Endothelial cell of umbilical vein (primary cell): ENCODE results near the gene DACT3. TPM values are rescaled to one million over a fixed set of nuclear protein-coding genes. Genes with fewer than 3 reads are reported as not detected.

Experiments used
- BruUV-seq: library from RNA; stranded (reverse); fragments of 400-500 nt; replicated peaks from 2 replicates; lab custom pipeline; 2021; lab: Mats Ljungman, UMichigan
- CTCF ChIA-PET: fragments of 300-600, 350-600 bp; sonication (Branson Sonifier 250); formaldehyde crosslinking; loops from one replicate; lab custom pipeline; 2021; ENCODE audit warnings: antibody characterized with exemption, inconsistent platforms; lab: Charles Lee
- POLR2A ChIA-PET: fragments of 300-600, 350-600 bp; sonication (Branson Sonifier 250); formaldehyde crosslinking; loops from one replicate; lab custom pipeline; 2021; ENCODE audit warnings: antibody characterized with exemption, inconsistent platforms; lab: Charles Lee
- DNase-seq: peaks from one replicate; pipeline ENCODE4 v3.0.0-alpha.2; 2011; ENCODE audit warnings: low read depth, low spot score
- FAIRE-seq: peaks from 2 replicates; lab custom pipeline; 2011; peaks lifted over from hg19 to GRCh38; lab: Jason Lieb, UNC
- H2AFZ ChIP-seq: 2 replicates; pipeline ENCODE4 v1.6.0; 2012; ENCODE audit warnings: low read depth, low read length, control low read depth, inconsistent platforms
- H3K27ac ChIP-seq: 2 replicates; pipeline ENCODE4 v1.5.1; 2011; ENCODE audit warnings: low read depth, mild to moderate bottlenecking, control low read depth, low read length, moderate library complexity; ENCODE audit not compliant: insufficient read depth
- H3K27me3 ChIP-seq, 2 experiments: 2 replicates each; pipeline versions ENCODE4 v1.6.0 to v1.6.1; 2011; ENCODE audit warnings: low read length in 2 of 2, mixed read lengths in 1 of 2; ENCODE audit not compliant: control insufficient read depth in 2 of 2, insufficient read depth in 2 of 2
- H3K36me3 ChIP-seq, 2 experiments: 2 replicates in 1 of 2; 3 replicates in 1 of 2; pipeline ENCODE4 v1.5.1; 2011; ENCODE audit warnings: low read length in 2 of 2, mild to moderate bottlenecking in 1 of 2, moderate library complexity in 1 of 2; ENCODE audit not compliant: control insufficient read depth in 2 of 2, insufficient read depth in 2 of 2; ENCODE audit errors: extremely low read depth in 1 of 2
- H3K4me1 ChIP-seq: 3 replicates; pipeline ENCODE4 v1.5.1; 2011; ENCODE audit warnings: mild to moderate bottlenecking, low read length; ENCODE audit not compliant: control insufficient read depth, insufficient read depth; ENCODE audit errors: extremely low read depth
- H3K4me2 ChIP-seq: 2 replicates; pipeline ENCODE4 v1.6.1; 2011; ENCODE audit warnings: low read length, control low read depth, mixed read lengths; ENCODE audit not compliant: insufficient read depth
- H3K4me3 ChIP-seq, 3 experiments: fragments of 200-600 bp in 1 of 3; sonication (generic), shearing (Covaris generic) in 1 of 3; replicated peaks in 1 of 3; 2 replicates each; pipeline ENCODE4 v1.5.1; 2011 to 2016; ENCODE audit warnings: control low read depth in 3 of 3, low read length in 3 of 3, mild to moderate bottlenecking in 2 of 3, inconsistent platforms in 1 of 3, low read depth in 1 of 3, moderate library complexity in 1 of 3; ENCODE audit not compliant: insufficient read depth in 1 of 3
- H3K79me2 ChIP-seq: 2 replicates; pipeline ENCODE4 v1.6.0; 2012; ENCODE audit warnings: low read length, inconsistent platforms; ENCODE audit not compliant: control insufficient read depth, insufficient read depth
- H3K9ac ChIP-seq: replicated peaks from 2 replicates; pipeline ENCODE3; 2011; ENCODE audit warnings: low read length, control low read depth; ENCODE audit not compliant: insufficient read depth; ENCODE audit errors: extremely low read depth
- H3K9me1 ChIP-seq: replicated peaks from 3 replicates; pipeline ENCODE4 v1.6.0; 2011; ENCODE audit warnings: mild to moderate bottlenecking, low read length; ENCODE audit not compliant: control insufficient read depth, insufficient read depth; ENCODE audit errors: extremely low read depth
- H3K9me3 ChIP-seq: replicated peaks from 2 replicates; pipeline ENCODE4 v1.5.1; 2012; ENCODE audit warnings: low read length, inconsistent platforms; ENCODE audit not compliant: control insufficient read depth, insufficient read depth
- H4K20me1 ChIP-seq: replicated peaks from 2 replicates; pipeline ENCODE3; 2011; ENCODE audit warnings: mild to moderate bottlenecking, low read length; ENCODE audit not compliant: control insufficient read depth, insufficient read depth; ENCODE audit errors: extremely low read depth
- CTCF ChIP-seq, 2 donors: IDR thresholded peaks; 1 replicate in 1 of 2; 2 replicates in 1 of 2; pipeline ENCODE4 v1.5.1; 2011; ENCODE audit warnings: low read length in 2 of 2, mild to moderate bottlenecking in 2 of 2, moderate library complexity in 2 of 2, control low read depth in 1 of 2, inconsistent platforms in 1 of 2, low read depth in 1 of 2; ENCODE audit not compliant: insufficient read depth in 1 of 2; ENCODE audit errors: extremely low read depth in 1 of 2
- EZH2 ChIP-seq: IDR thresholded peaks from 2 replicates; pipeline ENCODE4 v1.6.1; 2012; ENCODE audit warnings: borderline replicate concordance, low read depth, mild to moderate bottlenecking, moderate library complexity, low read length, inconsistent platforms; ENCODE audit not compliant: severe bottlenecking
- FOS ChIP-seq: IDR thresholded peaks from 2 replicates; pipeline ENCODE4 v1.6.1; 2011; ENCODE audit warnings: mild to moderate bottlenecking, low read length, moderate library complexity, borderline replicate concordance; ENCODE audit not compliant: insufficient read depth
- GATA2 ChIP-seq: IDR thresholded peaks from 2 replicates; pipeline ENCODE4 v1.7.0; 2011; ENCODE audit warnings: low read depth, mild to moderate bottlenecking, moderate library complexity, mixed read lengths, low read length; ENCODE audit not compliant: insufficient read length, insufficient read depth
- JUN ChIP-seq: IDR thresholded peaks from 2 replicates; pipeline ENCODE4 v1.6.1; 2011; ENCODE audit warnings: borderline replicate concordance, low read depth; ENCODE audit not compliant: insufficient read length, insufficient read depth
- MAX ChIP-seq: IDR thresholded peaks from 2 replicates; pipeline ENCODE4 v1.6.1; 2011; ENCODE audit not compliant: insufficient read depth, insufficient read length
- MYC ChIP-seq: IDR thresholded peaks from one replicate; pipeline ENCODE4 v1.6.1; 2011; ENCODE audit warnings: mild to moderate bottlenecking, low read depth, low read length
- POLR2A ChIP-seq: IDR thresholded peaks from 2 replicates; pipeline ENCODE4 v1.6.1; 2012; ENCODE audit warnings: low read depth, mild to moderate bottlenecking, control low read depth, low read length
- POLR2AphosphoS5 ChIP-seq: IDR thresholded peaks from 2 replicates; pipeline ENCODE4 v1.6.1; 2012; ENCODE audit warnings: low read depth, mild to moderate bottlenecking, control low read depth, low read length, moderate library complexity; ENCODE audit not compliant: insufficient read depth
- dilution Hi-C: fragments of 300-500 bp; cut with MboI; formaldehyde crosslinking; loops from one replicate; pipeline ENCODE4 v1.15.0; 2019; ENCODE audit warnings: low sequenced_read_pairs; ENCODE audit not compliant: extremely low pct_ligation_motif_present
- intact Hi-C: fragments of 100-400 bp; cut with micrococcal nuclease; formaldehyde crosslinking; loops from one replicate; pipeline ENCODE4 v1.10.0; 2022
- polyA plus RNA-seq, 4 experiments: library from polyadenylated mRNA; depleted of rRNA in 3 of 4; stranded (reverse) in 3 of 4; unstranded in 1 of 4; fragments of >200 nt; gene quantifications; 2 replicates each; pipeline versions ENCODE4 v1.2.1 to v1.2.3, GENCODE V29; 2011 to 2012; ENCODE audit warnings: missing spikeins in 1 of 4
- total RNA-seq: library from RNA; stranded (reverse); gene quantifications from 2 replicates; pipeline ENCODE4 v1.2.3, GENCODE V29; 2021

The DACT3 gene
- total and polyA plus RNA-seq, 2 donors (not counting 3 experiments of a cell fraction or from before 2014, with no cell fraction given): 0.22 to 0.76 TPM

- intact Hi-C loops (loop anchor here (2.0 kb wide), 1 partner anchor 33 kb away; no protein-coding TSS in a partner anchor), dilution Hi-C loops (no loop called here)
- H3K4me2 ChIP-seq: no peak overlapping the region
- H3K9me1 ChIP-seq: no peaks in the 10 kb centered on the region
- POLR2A ChIA-PET: no interaction called here
- no peaks in the 10 kb centered on the region for H4K20me1 ChIP-seq
- H2AFZ ChIP-seq: no peak overlapping the region
- no peak overlapping the region for H3K4me3 ChIP-seq
- no peaks in the 10 kb centered on the region for H3K9me3 ChIP-seq
- H3K79me2 ChIP-seq: no peaks in the 10 kb centered on the region
- DNase-seq (no peak), FAIRE-seq (no peak)
- CTCF ChIA-PET: no interaction called here
- no peak overlapping the region for H3K9ac ChIP-seq
- no peaks in the 10 kb centered on the region for H3K4me1 ChIP-seq
- no peaks in the 10 kb centered on the region for H3K27me3 ChIP-seq
- peaks cover 25 to 74% of the 10 kb centered on the region in 2 experiments for H3K36me3 ChIP-seq
- H3K27ac ChIP-seq: no peak overlapping the region
- BruUV-seq: no TSS peak
- no peak for TF ChIP-seq JUN
- no peak for TF ChIP-seq POLR2AphosphoS5
- no peak for TF ChIP-seq GATA2
- TF ChIP-seq EZH2: no peak
- TF ChIP-seq MYC: no peak
- no peak for TF ChIP-seq FOS
- TF ChIP-seq CTCF (IDR thresholded peaks at IDR 0.05; ENCODE audit: extremely low read depth in 1 of 2, insufficient read depth in 1 of 2, low read depth in 1 of 2, low read length in 2 of 2): no peak
- no peak for TF ChIP-seq POLR2A
- TF ChIP-seq MAX: no peak
Observed at GRCh38 chr19:46696052-46696451, 35.1 kb upstream of the DACT3 start.
